ENCODE measurements around the gene SNRNP48. TPM values are rescaled to one million over a fixed set of nuclear protein-coding genes. Genes with fewer than 3 reads are reported as not detected.

SNRNP48 gene
- 20.7 TPM for total RNA-seq

GRCh38 chr6:7589949-7590917, at the start of gene SNRNP48:
TSS of gene SNRNP48 (plus strand) at chr6:7590198. CDS start at chr6:7590258, 60 bp downstream.

GRCh38 chr6:7541175-7542064, 48.6 kb upstream of the SNRNP48 start, which contains the start of gene DSP:
TSS of gene DSP (plus strand) at chr6:7541671. CDS start at chr6:7541916, 245 bp downstream.

Other genes starting within 250 kb of the SNRNP48 start
- not detected for gene CAGE1, start 200.5 kb upstream of the SNRNP48 start, total RNA-seq
- 28.5 TPM for gene RIOK1, start 200.4 kb upstream of the SNRNP48 start, total RNA-seq
- 2.5 TPM for gene DSP, start 48.5 kb upstream of the SNRNP48 start, total RNA-seq
- gene BMP6, start 135.9 kb downstream of the SNRNP48 start, total RNA-seq = 3.4 TPM